Neural progenitor cell (in vitro differentiated cells): ENCODE data around the gene NFE2L1. TPM values are rescaled to one million over a fixed set of nuclear protein-coding genes. Genes with fewer than 3 reads are reported as not detected.
"Not testable (repeated sequence)": the region's sequence is repeated elsewhere in the genome, so short reads cannot be mapped to it uniquely, and the experiment has no call there.

Experiments used
- DNase-seq: peaks from one replicate; pipeline ENCODE4 v3.0.0-alpha.2; 2016; ENCODE audit warnings: low spot score
- H2AFZ ChIP-seq: fragments of 200-600 bp; sonication (generic); replicated peaks from 2 replicates; pipeline ENCODE4 v1.6.1; 2016; ENCODE audit warnings: antibody characterized with exemption
- H3F3A ChIP-seq: fragments of 200-600 bp; sonication (generic); 2 replicates; pipeline ENCODE4 v1.6.1; 2016; ENCODE audit warnings: antibody characterized with exemption, low read depth
- H3K27ac ChIP-seq: fragments of 200-600 bp; sonication (generic); 2 replicates; pipeline ENCODE4 v1.5.1; 2016; ENCODE audit warnings: mild to moderate bottlenecking
- H3K27me3 ChIP-seq: fragments of 200-600 bp; sonication (generic); 2 replicates; pipeline ENCODE4 v1.6.1; 2016; ENCODE audit warnings: mild to moderate bottlenecking, moderate library complexity
- H3K36me3 ChIP-seq: fragments of 200-600 bp; sonication (generic); 2 replicates; pipeline ENCODE4 v1.5.1; 2016
- H3K4me1 ChIP-seq: fragments of 200-600 bp; sonication (generic); 2 replicates; pipeline ENCODE4 v1.6.1; 2016; ENCODE audit warnings: mixed run types
- H3K4me2 ChIP-seq: fragments of 200-600 bp; sonication (generic); 2 replicates; pipeline ENCODE4 v1.6.1; 2016
- H3K4me3 ChIP-seq: fragments of 200-600 bp; sonication (generic); 2 replicates; pipeline ENCODE4 v1.5.1; 2016
- H3K79me2 ChIP-seq: fragments of 200-600 bp; sonication (generic); 2 replicates; pipeline ENCODE4 v1.6.1; 2016; ENCODE audit warnings: low read depth
- H3K9ac ChIP-seq: fragments of 200-600 bp; sonication (generic); 2 replicates; pipeline ENCODE4 v1.6.1; 2016
- H3K9me3 ChIP-seq: fragments of 200-600 bp; sonication (generic); 2 replicates; pipeline ENCODE4 v1.5.1; 2016; ENCODE audit warnings: low read depth
- H4K20me1 ChIP-seq: fragments of 200-600 bp; sonication (generic); 2 replicates; pipeline ENCODE4 v1.6.1; 2016; ENCODE audit warnings: low read depth
- H3K27ac Mint-ChIP-seq: 3 replicates; pipeline ENCODE4 v1.8.0; 2021; ENCODE audit warnings: mixed read lengths
- H3K27me3 Mint-ChIP-seq: 2 replicates; pipeline ENCODE4 v1.8.0; 2022; ENCODE audit warnings: low read depth, mild to moderate bottlenecking, inconsistent platforms, moderate library complexity, mixed read lengths; ENCODE audit not compliant: insufficient read depth
- H3K36me3 Mint-ChIP-seq: 3 replicates; pipeline ENCODE4 v1.8.0; 2021; ENCODE audit warnings: mixed read lengths
- H3K4me1 Mint-ChIP-seq: 3 replicates; pipeline ENCODE4 v1.8.0; 2021; ENCODE audit warnings: mixed read lengths
- H3K4me3 Mint-ChIP-seq: 3 replicates; pipeline ENCODE4 v1.8.0; 2021; ENCODE audit warnings: mild to moderate bottlenecking, moderate library complexity, mixed read lengths
- H3K9me3 Mint-ChIP-seq: 3 replicates; pipeline ENCODE4 v1.8.0; 2020; ENCODE audit warnings: mixed read lengths
- EZH2 ChIP-seq: fragments of 200-600 bp; sonication (generic); IDR thresholded peaks from 2 replicates; pipeline ENCODE4 v1.6.1; 2017; ENCODE audit warnings: antibody characterized with exemption, mild to moderate bottlenecking, moderate library complexity
- EZH2phosphoT487 ChIP-seq: fragments of 200-600 bp; sonication (generic); IDR thresholded peaks from 2 replicates; pipeline ENCODE4 v1.6.1; 2017; ENCODE audit warnings: antibody characterized with exemption
- total RNA-seq: library from RNA; depleted of rRNA; stranded (reverse); fragments of >200 nt; gene quantifications from 2 replicates; pipeline ENCODE4 v1.2.3, GENCODE V29; 2015; ENCODE audit warnings: low replicate concordance
- TF ChIP-seq, protein P1 (sequence below): fragments of 200-600 bp; sonication (generic); IDR thresholded peaks from 2 replicates; pipeline ENCODE4 v1.5.1; 2017; ENCODE audit warnings: antibody characterized with exemption, mild to moderate bottlenecking

NFE2L1 gene, protein sequence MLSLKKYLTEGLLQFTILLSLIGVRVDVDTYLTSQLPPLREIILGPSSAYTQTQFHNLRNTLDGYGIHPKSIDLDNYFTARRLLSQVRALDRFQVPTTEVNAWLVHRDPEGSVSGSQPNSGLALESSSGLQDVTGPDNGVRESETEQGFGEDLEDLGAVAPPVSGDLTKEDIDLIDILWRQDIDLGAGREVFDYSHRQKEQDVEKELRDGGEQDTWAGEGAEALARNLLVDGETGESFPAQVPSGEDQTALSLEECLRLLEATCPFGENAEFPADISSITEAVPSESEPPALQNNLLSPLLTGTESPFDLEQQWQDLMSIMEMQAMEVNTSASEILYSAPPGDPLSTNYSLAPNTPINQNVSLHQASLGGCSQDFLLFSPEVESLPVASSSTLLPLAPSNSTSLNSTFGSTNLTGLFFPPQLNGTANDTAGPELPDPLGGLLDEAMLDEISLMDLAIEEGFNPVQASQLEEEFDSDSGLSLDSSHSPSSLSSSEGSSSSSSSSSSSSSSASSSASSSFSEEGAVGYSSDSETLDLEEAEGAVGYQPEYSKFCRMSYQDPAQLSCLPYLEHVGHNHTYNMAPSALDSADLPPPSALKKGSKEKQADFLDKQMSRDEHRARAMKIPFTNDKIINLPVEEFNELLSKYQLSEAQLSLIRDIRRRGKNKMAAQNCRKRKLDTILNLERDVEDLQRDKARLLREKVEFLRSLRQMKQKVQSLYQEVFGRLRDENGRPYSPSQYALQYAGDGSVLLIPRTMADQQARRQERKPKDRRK
- total RNA-seq, result 73.4 and 104 TPM in 2 replicates

DNA sequence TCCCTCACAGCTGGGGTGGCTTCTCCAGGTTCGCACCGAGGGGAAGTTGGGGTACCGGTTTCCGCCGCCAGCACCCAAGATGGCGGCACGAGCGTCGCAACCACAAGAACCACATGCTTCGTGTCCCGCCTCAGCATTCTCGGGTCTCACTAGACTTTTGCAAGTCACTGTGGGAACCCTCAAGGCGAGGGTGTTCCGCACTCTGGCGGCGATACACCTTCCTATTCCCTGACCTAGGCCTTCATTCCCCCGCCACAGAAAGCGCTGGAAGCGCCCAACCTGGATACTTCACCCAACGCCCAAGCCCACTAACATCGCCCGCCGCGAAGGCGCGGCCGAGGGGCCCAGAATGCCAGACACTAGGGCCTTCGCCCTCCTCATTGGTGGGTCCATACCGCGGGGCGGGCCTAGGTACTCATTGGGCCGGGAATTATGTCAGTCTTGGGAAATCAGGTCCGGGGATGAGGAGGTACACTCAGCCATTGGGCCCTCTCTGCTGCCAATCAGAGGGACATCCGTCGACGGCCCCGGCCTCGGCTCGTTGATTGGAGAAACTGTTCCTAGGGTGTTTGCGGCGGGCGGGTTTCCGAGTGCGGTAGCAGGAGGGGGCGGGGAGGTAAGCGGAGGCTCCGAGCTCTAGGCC lies at the start of gene NFE2L1:
Gene NFE2L1, plus strand, starts transcription at position 619 of the 643 bp plus-strand sequence. CDS start 2,760 bp downstream, outside the sequence.
- Histone ChIP-seq H4K20me1 (peaks cover 42% of the 10 kb centered on the region), H3K36me3 (no peaks in the 10 kb centered on the region), H2AFZ (peak within 1 kb of the TSS; percentile 92), H3K4me1 (peaks cover 22% of the 10 kb centered on the region), H3K27me3 (no peaks in the 10 kb centered on the region), H3K27ac (peak within 1 kb of the TSS; percentile 78), H3K4me3 (peak within 1 kb of the TSS; percentile 93), H3F3A (peaks cover 42% of the 10 kb centered on the region), H3K9ac (peak within 1 kb of the TSS; percentile 53), H3K79me2 (peaks cover 63% of the 10 kb centered on the region), H3K9me3 (no peaks in the 10 kb centered on the region), H3K4me2 (peak within 1 kb of the TSS; percentile 89)
- Mint-ChIP-seq H3K36me3 (peaks cover 12% of the 10 kb centered on the region), H3K9me3 (no peaks in the 10 kb centered on the region), H3K27ac (peak within 1 kb of the TSS; percentile 100), H3K4me1 (peaks cover 58% of the 10 kb centered on the region), H3K4me3 (peak within 1 kb of the TSS; percentile 100), H3K27me3 (peaks cover 4% of the 10 kb centered on the region)
- DNase-seq, result peak; percentile 100
- TF ChIP-seq EZH2 (no peak), EZH2phosphoT487 (no peak)
- TF ChIP-seq, protein P1, sequence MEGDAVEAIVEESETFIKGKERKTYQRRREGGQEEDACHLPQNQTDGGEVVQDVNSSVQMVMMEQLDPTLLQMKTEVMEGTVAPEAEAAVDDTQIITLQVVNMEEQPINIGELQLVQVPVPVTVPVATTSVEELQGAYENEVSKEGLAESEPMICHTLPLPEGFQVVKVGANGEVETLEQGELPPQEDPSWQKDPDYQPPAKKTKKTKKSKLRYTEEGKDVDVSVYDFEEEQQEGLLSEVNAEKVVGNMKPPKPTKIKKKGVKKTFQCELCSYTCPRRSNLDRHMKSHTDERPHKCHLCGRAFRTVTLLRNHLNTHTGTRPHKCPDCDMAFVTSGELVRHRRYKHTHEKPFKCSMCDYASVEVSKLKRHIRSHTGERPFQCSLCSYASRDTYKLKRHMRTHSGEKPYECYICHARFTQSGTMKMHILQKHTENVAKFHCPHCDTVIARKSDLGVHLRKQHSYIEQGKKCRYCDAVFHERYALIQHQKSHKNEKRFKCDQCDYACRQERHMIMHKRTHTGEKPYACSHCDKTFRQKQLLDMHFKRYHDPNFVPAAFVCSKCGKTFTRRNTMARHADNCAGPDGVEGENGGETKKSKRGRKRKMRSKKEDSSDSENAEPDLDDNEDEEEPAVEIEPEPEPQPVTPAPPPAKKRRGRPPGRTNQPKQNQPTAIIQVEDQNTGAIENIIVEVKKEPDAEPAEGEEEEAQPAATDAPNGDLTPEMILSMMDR, result no peak

DNA sequence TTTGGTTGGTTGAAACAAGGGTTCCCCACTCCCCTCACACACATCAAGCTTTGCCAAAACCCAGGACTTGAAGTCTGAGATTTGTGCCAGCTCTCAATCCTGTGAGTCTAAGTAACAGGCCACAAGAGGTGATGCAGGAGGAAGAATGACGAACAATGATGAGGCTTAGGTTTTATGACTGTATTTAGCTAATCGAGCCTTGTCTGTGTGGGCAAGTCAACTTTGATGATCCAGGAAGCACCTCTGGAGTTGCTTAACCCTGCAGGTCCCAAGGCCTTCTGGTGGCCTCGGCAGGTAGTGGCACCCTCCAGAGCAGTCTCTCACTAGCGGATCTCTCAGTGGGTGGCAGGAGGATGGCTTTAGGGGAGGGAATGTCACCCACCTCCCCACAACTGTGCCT lies 48.6 kb upstream of the NFE2L1 start:
- H3K4me3 ChIP-seq, result no peak overlapping the region
- peak overlapping the region; percentile 46 for H3K4me3 Mint-ChIP-seq
- no peaks in the 10 kb centered on the region for H3K9me3 Mint-ChIP-seq
- H3K27ac Mint-ChIP-seq, result peak overlapping the region; percentile 97
- no peaks in the 10 kb centered on the region for H3K36me3 ChIP-seq
- H3K4me1 ChIP-seq, result peaks cover 72% of the 10 kb centered on the region
- H3K36me3 Mint-ChIP-seq, result no peaks in the 10 kb centered on the region
- H2AFZ ChIP-seq, result no peak overlapping the region
- H3K79me2 ChIP-seq, result no peaks in the 10 kb centered on the region
- no peaks in the 10 kb centered on the region for H3K9me3 ChIP-seq
- H3K4me1 Mint-ChIP-seq, result peaks cover 74% of the 10 kb centered on the region
- H3K27me3 Mint-ChIP-seq, result peaks cover 9% of the 10 kb centered on the region
- no peak overlapping the region for H3K27ac ChIP-seq
- H3K4me2 ChIP-seq, result no peak overlapping the region
- peaks cover 64% of the 10 kb centered on the region for H3F3A ChIP-seq
- no peaks in the 10 kb centered on the region for H3K27me3 ChIP-seq
- no peaks in the 10 kb centered on the region for H4K20me1 ChIP-seq
- no peak overlapping the region for H3K9ac ChIP-seq
- TF ChIP-seq EZH2 (no peak), EZH2phosphoT487 (no peak)
- TF ChIP-seq, protein P1, result no peak
- no peak for DNase-seq

DNA sequence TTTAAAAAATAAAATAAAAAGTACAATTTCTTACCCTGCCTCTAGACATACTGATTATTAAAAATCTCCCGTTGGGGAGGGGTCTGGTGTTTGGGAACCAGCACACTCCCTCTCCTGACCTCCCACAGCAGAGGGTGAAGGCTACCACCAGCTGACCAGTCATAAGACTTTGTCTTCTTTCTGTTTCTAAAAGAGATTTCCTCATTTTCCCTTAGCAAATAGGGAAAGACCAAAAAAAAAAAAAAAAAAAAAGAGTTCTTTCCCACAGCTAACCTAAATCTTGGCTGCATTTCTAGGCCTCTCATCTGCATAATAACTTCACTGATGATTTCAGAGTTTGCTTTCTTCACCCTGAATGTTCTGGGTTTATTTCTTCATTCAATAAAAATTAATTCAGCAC lies 47.0 kb upstream of the NFE2L1 start:
- Histone ChIP-seq H3F3A (peaks cover 64% of the 10 kb centered on the region), H4K20me1 (no peaks in the 10 kb centered on the region), H3K27me3 (no peaks in the 10 kb centered on the region), H3K36me3 (no peaks in the 10 kb centered on the region), H3K27ac (peak overlapping the region; percentile 90), H3K4me1 (peaks cover 72% of the 10 kb centered on the region), H2AFZ (no peak overlapping the region), H3K79me2 (no peaks in the 10 kb centered on the region), H3K9me3 (no peaks in the 10 kb centered on the region), H3K9ac (no peak overlapping the region), H3K4me2 (no peak overlapping the region), H3K4me3 (no peak overlapping the region)
- Mint-ChIP-seq H3K27ac (peak overlapping the region; percentile 98), H3K9me3 (no peaks in the 10 kb centered on the region), H3K4me1 (peaks cover 73% of the 10 kb centered on the region), H3K27me3 (peaks cover 10% of the 10 kb centered on the region), H3K4me3 (peak overlapping the region; percentile 66), H3K36me3 (no peaks in the 10 kb centered on the region)
- TF ChIP-seq, protein P1, result no peak
- TF ChIP-seq EZH2 (no peak), EZH2phosphoT487 (no peak)
- no peak for DNase-seq

DNA sequence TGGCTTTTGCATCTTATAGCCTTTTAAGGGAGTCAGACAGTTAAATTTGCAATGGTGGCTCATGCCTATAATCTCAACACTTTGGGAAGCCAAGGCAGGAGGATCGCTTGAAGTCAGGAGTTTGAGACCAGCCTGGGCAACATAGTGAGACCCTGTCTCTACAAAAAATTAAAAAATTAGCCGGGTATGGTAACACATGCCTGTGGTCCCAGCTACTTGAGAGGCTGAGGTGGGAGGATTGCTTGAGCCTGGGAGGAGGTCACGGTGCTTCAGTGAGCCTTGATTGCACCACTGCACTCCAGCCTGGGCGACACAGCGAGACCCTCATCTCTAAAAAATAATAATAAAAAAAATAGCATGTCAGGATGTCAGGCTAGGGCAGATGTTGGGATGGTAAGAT lies 46.5 kb upstream of the NFE2L1 start:
- not testable (repeated sequence) for H4K20me1 ChIP-seq, H3K9me3 ChIP-seq, H3K9ac ChIP-seq, H3K4me3 Mint-ChIP-seq, H2AFZ ChIP-seq, H3K79me2 ChIP-seq, DNase-seq, H3K4me3 ChIP-seq, H3K36me3 ChIP-seq, H3K27me3 ChIP-seq, H3K36me3 Mint-ChIP-seq, H3K9me3 Mint-ChIP-seq, H3K4me2 ChIP-seq
- peaks cover 71% of the 10 kb centered on the region for H3K4me1 ChIP-seq
- Mint-ChIP-seq H3K27ac (peak overlapping the region; percentile 98), H3K4me1 (peaks cover 70% of the 10 kb centered on the region), H3K27me3 (peaks cover 10% of the 10 kb centered on the region)
- peak overlapping the region; percentile 90 for H3K27ac ChIP-seq
- peaks cover 65% of the 10 kb centered on the region for H3F3A ChIP-seq
